GM19023 (cell line): ENCODE data around the gene RPS6KA3.
"Not testable (repeated sequence)": the region's sequence is repeated elsewhere in the genome, so short reads cannot be mapped to it uniquely, and the experiment has no call there.

Experiments
- ATAC-seq: cut with Tn5 transposase; IDR thresholded peaks from one replicate; pipeline ENCODE4 v1.9.1; 2021; ENCODE audit warnings: mild to moderate bottlenecking, moderate library complexity; ENCODE audit not compliant: unreplicated experiment

RPS6KA3 gene

GRCh38 chrX:20224814-20225487 lies 41.8 kb downstream of the RPS6KA3 start:
- ATAC-seq: peak; percentile 78

DNA sequence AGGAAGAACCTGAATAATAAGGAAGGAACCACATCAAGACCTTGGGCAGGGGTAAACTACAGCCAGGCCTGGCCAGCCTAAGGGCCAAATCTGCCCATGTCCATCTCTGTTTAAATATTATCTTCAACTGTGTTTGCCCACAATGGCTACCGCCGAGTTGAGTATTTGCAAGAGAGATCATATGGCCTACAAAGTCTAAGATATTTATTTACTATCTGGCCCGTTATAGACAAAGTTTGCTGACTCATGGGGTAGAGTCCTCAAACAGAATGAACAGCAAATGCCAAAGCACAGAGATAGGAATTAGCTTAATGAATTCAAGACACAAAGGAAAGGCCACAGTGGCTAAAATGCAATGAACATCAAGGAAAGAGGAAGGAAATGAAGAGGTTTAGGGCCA lies 44.8 kb downstream of the RPS6KA3 start:
- ATAC-seq: no peak

DNA sequence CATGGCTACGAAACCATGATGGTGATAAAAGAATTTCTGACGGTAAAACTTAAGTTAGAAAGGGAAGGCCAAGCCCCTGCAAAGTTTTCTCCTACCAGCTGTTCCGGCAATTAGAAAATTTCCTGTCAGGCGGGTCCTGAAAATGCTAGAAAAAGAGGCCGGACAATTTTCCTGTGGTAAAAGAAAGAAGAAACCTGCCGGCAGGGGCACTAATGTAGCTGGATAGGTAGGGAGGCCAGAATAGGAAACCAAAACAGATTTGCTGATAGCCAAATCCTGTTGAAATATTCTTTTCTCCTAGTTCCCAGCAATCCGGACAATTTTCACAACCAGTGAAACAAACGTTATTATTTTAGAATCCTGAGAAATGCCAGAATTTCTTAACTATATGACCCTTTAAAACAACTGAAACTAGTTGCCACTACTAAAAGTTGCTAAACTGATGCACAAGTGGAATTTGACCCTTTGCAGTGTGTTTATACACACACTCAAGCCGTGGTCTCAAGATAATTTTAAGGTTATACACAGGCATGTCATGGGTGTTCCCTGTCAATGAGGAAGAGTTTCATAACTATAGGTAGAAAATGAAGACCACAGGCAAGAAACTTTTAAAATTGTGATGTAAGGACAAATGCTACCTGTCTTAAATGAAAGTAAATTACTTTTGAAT lies 47.7 kb downstream of the RPS6KA3 start:
- ATAC-seq: no peak

DNA sequence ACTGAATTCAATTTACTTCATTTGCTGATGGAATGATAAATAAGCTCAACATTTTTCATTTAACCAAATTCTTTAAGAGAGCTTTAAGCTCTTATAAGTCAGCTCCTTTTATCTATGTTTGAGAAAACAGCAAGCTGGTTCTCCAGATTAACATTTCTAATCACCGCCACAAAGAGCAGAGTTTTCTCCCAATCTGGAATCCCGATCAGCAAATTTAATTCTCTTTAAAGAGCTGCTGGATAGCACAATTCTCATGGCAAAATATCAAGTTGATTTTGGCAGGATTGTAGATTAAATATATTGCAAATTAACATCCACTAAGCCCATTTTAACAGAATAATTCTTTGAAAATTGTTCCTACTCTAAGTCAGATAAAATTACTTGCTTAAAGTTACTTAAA lies 48.8 kb downstream of the RPS6KA3 start:
- ATAC-seq: no peak

- ATAC-seq: no peak
Observed at GRCh38 chrX:20217271-20217670, 49.4 kb downstream of the RPS6KA3 start.

DNA sequence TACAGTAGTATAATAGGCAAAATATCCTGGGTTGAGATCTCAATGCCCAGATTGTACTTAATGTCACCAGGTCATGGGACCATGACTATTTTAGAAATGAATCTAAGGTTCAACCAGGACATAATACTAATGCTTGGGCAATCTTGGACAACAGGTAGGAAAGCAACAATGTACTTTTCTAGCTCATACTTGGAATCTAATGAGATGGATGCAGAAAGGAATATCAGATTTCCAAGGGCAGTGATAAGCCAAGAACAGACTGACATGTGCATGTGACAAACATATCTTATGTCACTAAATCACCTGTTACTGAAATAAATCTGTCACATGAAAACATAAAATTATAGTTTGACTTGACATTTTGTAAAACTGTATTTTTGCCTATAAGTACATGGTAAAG lies 51.1 kb downstream of the RPS6KA3 start:
- ATAC-seq: no peak

DNA sequence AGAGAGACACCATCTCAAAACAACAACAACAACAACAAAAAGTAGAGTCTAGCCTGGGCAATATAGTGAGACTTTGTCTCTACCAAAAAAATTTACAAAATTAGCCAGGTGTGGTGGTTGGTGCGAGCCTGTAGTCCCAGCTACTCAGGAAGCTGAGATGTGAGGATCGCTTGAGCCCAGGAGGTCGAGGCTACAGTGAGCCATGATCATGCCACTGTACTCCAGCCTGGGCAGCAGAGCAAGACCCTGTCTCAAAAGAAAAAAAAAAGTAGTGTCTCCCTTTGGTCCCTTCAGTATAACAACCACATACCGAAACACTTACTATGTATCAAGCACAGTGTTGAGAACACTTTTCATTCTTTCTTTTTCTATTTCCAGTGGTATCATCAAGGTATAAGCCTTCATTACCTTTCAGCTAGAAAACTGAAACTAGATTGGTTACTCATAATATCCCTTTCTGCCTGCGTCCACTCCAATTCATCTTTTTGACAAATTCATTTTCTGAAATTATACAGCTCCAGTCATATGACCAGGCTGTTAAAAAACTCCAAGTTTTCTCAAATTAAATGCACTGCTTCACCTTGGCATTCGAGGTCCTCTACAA lies 54.1 kb downstream of the RPS6KA3 start:
- peak; percentile 85 for ATAC-seq

DNA sequence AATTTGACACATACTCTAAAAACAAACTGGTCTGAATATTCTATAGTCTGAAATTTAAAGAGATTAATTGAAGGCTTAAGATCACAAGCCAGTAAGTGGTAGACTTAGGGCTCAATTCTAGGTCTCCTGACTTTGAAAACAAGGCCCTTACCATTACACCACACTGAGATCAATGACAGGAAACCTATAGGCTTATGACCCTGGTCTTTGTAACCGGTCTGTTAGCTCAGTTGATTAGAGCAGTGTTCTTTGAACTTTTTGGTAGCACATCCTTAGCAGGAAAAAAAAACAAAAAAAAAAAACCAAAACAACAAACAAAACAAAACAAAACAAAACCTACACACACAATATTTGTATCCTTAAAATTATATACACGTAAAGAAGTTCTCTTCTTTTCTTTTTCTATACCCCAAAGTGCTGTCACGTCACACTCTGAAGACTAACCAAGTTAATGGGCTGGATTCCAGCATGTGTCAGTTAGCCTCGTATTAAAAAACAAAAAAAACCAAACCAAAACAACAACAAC lies 55.4 kb downstream of the RPS6KA3 start:
- ATAC-seq: no peak

DNA sequence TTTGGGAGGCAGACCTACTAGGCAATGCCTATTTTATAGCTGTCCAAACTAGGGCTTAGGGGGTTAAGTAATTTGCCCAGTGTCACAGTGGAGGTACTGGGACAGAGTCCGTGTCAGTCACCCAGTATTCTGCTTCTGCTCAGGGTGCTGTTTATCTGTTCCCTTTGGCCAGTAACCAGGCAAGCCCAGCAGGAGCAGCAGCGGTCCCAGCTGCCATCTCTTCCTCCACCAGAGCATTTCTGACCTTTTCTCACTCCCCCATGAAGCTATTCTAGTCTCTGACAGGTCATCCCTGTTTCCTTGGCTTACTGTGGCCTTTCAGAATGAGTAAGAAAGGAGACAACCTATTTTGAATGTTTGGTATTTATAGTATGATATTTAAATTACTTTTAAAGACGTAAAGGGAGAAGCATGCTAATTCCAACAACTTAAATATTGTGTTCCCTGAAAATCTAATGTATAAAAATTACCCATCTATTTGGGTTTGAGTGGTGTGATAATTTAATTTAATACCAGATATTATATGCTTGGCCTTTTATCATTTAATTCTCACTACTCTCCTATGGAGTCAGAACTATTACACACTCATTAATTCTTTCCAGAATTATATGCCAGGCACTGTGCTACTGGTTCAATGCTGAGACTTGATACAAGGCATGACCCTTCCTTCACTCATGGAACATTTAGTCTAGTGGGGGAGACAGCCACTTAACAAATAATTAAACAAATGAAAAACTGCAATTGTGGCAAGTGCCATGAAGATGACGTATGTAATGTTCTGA lies 60.6 kb downstream of the RPS6KA3 start:
- ATAC-seq: peak; percentile 92

GRCh38 chrX:20204351-20204750 lies 62.4 kb downstream of the RPS6KA3 start:
- no peak for ATAC-seq

- no peak for ATAC-seq
Observed at GRCh38 chrX:20197641-20198210, 69.0 kb downstream of the RPS6KA3 start.

- no peak for ATAC-seq
Observed at GRCh38 chrX:20189171-20189570, 77.5 kb downstream of the RPS6KA3 start.

DNA sequence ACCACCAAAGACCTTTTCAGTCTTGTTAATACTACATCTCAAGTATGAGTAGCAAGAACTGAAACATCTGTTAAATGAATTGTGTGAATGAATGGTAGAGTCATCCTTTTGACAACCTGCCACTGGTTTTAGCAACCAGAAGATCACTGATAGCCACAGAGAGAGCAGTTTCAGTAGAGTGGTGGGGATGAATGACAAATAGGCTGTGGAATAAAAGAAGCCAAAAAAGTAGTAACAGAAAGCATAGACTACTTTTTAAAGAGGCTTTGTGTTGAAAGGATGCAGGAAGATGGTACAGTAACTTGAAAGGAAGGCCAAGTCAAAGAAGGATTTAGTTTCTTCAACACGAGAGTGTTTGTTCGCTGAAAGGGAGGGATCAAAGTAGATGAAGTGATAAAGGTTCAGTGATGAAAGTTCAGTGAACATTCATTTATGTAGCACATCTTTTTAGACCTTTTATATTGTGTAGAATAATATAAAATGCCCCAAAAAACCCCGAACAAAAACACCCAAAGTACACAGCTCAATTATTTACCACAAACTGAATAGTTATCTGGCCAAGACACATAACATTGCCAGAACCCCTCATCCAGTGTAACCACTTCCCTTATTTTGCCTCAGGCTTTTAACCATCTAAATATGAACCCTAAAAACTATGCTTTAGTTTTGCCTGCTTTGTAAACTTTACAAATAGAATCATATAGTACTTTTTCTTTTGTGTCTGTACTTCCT lies 84.9 kb downstream of the RPS6KA3 start:
- ATAC-seq: peak; percentile 48

DNA sequence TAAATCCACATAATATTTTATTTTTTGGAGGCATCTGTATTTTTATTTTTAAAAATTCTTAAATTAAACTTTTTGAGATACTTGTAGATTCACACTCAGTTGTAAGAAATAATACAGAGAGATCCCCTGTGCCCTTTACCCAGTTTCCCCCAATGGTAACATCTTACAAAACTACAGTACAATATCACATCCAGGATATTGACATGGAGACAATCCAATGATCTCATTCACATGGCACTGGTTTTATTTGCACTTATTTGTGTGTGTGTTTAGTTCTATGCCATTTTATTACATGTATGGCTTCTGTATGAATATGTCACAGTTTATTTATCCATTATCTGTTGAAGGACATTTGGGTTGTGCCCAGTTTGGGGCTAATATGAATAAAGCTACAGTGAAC lies 89.6 kb downstream of the RPS6KA3 start:
- no peak for ATAC-seq

- no peak for ATAC-seq
Observed at GRCh38 chrX:20173856-20174255, 92.9 kb downstream of the RPS6KA3 start.

DNA sequence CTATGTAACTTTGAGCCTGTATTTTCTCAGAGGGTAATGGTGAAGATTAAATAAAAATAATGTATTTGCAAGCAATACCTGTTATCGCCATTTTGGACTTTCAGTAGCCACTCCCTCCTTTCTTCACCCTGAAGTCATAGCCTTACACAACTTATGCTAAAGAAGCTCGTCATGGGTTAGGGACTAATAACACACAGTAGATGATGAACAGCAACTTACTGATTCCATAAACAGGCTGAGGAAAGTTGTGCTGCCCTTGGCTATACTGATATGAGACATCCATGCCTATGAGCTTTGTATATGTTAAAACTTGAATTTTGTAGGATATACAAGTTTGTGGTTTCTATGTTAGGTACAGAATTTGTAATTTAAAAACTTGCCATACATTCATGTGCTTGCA lies 93.4 kb downstream of the RPS6KA3 start:
- no peak for ATAC-seq

GRCh38 chrX:20171887-20172286 lies 94.8 kb downstream of the RPS6KA3 start:
- no peak for ATAC-seq

- ATAC-seq: not testable (repeated sequence)
Observed at GRCh38 chrX:20162516-20162915, 104.2 kb downstream of the RPS6KA3 start.

DNA sequence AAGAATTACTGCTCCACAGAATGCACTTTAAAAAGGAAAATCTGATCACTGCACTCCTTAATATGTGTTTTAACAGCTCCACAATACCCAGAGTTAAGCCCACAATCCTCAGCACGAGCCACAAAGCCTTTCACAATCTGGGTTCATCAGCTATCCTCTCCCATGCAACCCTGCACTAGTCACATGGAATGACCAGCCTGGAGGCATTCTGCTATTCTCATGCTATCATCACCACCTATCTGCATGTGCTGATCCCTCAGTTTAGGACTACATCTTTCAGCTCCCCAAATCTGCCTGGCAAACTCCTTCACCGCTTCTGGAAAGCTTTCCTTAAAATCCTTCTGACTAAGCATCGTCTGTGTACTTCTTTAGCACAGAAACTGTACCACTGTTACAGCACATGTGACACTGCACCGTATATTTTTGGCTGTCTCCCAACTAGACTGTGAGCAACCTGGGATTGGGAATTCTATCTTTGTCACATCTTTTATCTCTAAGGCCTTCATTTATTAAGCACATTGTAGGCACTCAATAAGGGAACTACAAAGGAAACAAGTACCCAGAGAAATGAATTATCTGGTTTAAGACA lies 106.8 kb downstream of the RPS6KA3 start:
- ATAC-seq: no peak

GRCh38 chrX:20151689-20152088 lies 115.0 kb downstream of the RPS6KA3 start:
- no peak for ATAC-seq
